GM19324 (cell line): Measurements from ENCODE around the gene TNPO3.
"Not testable (repeated sequence)": the region's sequence is repeated elsewhere in the genome, so short reads cannot be mapped to it uniquely, and the experiment has no call there.

ENCODE experiments used
- ATAC-seq: cut with Tn5 transposase; IDR thresholded peaks from one replicate; pipeline ENCODE4 v1.9.1; 2021; ENCODE audit warnings: mild to moderate bottlenecking, moderate library complexity; ENCODE audit not compliant: unreplicated experiment, low FRiP score

TNPO3 gene

DNA sequence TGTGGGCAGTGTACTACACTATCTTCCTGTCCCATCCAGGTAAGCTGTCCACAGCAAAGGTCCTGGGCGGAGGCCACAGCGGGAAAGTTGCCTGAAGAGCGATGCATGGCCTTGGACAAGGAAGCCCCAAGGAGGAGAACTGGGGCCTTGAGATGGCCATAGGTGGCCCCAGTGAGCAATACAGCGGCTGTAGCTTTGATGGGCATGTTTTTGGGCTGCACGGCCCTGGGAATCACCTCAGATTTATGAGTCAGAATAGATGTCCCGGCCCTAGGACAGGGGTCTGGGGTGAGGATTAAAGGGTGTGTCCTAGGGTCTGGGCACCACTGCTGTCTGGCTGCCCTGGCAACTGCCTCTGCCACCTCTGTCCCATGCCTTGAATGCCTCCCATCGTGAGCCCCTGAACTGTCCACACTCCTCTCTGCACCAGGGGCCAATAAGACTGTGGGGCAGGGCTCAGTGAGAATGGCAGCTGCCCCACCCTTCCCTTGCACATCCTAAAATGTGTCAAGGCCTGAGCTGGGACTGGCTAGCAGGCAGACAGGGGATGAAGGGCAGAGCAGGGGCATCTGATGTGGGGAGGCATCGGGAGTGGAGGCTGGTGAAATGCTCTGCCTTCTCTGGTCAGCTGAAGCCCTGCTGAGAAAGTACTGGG is 126.6 kb downstream of the TNPO3 start:
- no peak for ATAC-seq

DNA sequence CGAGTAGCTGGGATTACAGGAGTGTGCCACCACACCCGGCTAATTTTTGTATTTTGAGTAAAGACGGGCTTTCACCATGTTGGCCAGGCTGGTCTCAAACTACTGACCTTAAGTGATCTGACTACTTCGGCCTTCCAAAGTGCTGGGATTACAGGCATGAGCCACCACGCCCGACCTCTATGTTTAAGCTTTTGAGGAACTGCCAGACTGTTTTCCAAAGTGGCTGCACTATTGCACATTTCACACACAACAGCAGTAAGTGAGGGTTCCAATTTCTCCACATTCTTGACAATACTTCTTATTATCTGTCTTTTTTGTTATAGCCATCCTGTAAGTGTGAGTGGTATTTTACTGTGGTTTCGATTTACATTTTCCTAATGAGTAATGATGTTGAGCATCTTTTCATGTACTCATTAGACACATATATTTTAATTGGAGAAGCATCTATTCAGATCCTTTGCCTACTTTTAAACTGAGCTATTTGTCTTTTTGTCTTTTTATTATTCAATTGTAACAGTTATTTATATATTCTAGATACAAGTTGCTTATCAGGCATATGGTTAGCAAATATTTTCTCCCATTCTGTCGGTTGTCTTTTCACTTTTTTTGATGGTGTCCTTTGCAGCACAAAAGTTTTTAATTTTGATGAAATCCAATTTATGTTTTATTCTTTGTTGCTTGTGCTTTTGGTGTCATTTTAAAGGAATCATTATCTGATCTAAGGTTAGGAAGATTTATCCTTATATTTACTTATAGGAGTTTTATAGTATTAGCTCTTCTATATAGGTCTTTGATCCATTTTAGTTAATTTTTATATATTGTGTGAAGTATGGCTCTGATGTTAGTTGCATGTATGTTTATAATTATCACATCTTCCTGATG is 130.0 kb downstream of the TNPO3 start:
- ATAC-seq: no peak

DNA sequence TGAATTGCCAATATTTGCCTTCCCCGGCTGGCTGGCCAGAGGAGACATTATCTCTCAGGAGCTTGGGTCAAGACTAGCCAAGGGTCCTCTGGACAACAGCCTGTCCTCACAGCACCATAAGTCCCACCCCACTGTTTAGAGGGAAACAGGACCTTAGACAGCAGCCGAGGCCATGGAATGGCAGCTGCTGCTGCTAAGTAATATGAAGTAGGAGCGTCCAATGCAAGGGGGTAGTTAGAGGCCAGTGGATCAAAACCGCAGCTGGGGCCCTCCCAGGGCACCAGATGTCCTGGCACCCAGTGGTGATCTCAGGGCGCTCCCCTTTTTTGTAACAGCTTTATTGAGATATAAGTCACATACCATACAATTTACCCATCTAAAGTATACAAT is 131.5 kb downstream of the TNPO3 start:
- ATAC-seq: no peak

DNA sequence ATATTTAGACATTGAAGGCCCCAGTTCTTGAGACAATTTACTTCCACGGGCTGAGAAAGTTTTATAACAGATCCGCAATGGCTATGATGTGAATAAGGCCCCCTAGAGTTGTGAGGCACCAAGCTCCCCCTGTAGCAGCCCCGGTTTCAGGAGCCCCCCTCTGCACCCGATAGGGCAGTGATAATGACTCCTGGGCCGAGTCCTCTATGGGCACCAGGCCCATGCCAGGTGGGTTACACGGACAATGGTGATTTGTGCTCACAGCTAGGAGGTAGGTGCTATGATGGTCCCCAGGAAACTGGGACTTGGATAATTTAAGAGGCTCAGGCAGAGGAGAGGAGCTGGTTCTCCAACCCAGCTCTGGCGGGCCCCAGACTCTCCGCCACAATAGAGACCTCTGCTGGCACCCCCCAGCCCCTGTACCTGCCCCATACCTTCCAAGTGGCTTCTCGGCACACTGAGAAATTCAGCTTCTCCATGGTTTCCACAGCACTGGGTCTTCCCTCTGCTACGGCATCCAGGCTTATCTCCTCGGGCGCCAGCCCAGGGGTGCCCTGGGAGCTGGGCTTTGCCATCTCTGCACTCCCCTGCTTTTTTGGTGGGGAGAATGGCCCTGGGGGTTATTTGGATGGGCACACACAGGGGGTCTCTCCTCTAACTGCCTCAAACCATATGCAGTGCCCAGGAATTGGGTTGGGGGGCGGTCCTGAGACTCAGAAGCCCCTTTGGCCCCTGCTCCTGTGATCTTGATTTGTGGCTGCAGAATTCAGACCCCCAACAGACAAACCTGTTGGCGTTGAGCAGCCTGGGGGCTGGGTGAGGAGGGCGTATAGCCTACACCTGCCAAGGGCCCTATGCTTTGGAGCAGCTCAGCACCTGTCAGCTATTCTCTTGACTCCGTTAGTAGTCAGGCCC is 132.2 kb downstream of the TNPO3 start:
- no peak for ATAC-seq

DNA sequence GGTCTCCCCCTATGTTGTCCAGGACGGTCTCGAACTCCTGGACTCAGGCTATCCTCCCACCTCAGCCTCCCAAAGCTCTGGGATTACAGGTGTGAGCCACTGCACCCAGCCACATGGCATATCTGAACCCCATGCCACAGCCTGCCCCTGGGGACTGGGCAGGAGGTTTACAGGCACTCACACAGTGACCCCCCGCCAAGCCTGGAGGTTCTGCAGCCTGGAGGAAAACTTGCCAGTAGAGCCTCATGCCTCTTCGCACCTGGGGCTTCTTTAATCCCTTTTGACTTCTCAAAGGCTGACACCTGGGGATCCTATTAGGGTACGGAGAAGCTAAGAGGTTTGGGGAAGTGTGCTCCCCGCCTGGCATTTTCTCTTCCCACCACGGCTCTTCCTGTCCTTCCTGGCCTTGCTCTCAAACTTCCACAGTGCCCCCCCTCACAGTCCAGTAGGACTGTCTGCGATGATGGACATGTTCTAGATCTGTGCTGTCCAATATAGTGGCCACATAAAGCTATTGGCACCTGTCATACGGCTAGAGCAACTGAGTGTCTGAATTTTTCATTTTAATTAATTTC is 133.0 kb downstream of the TNPO3 start:
- no peak for ATAC-seq

DNA sequence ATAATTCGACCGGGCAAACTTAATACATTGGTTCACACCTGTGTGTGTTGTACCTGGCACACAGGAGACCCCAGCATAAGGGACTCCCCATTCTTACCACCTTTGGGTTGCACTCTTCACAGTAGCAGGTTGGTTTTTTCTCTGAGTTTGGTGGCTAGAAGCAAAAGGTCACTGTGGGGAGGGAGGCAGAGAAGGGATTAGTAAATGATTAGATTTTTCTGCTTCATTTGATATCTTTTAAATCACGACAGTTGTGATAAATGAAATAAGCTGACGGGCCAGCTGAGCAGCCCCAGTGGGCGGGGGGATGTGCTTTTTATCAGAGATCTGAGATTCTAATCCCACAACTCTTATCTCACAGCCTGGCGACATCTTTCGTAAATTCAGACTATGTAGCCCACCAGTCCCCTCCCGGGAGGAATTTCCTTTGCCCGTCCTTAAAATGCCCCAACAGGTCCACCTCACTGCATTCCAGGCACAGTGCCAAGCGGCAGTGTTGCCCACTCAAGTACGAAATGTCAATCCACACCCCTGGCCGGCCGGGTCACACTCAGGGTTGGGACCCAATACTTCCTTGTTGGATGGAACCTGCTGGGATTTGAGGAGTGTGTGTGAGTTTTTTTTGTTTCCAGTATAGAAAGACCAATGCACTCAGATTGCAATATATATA is 133.9 kb downstream of the TNPO3 start:
- no peak for ATAC-seq

DNA sequence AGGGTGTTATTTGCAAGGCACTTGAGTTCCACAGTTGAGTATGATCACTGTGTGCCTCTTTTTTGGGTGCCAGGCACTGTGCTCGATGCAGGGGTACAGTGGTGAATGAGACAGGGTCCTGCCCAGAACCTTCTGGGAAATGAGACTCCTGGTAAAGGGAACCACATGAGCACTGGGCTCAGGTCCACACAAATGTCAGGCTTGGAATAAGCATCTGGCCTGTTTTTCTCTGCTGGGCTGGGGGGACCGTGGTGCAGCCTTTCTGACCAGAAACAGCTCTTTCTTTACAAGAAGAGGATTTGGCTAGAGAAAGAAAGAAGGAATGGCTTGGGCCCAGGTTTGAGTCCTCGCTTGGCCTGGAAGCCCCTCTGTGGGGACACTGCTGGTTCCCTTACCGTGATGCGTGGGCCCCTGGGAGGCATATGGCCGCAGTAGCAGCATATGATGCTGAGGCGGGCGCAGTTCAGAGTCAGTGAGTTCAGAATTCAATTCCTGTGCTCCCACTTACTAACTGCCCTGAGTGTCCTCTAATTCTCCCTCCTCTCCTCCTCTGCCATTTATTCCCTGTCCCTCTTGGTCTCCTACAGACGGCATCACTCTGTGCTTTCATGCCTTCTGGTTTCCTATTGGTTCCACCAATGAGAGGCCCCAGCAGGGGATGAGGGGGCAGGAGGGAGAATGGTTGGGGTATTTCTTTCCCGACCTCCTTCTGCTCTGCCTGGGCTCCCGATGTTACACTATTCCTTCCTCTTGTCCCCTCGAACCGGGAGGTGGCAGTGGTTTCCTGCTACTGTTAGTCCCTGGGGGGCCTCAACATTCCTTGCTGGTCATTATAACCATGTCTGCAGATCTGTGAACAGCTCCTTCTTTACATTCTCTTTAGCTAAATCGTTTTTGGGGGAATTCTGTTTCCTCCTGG is 134.8 kb downstream of the TNPO3 start:
- ATAC-seq: no peak

DNA sequence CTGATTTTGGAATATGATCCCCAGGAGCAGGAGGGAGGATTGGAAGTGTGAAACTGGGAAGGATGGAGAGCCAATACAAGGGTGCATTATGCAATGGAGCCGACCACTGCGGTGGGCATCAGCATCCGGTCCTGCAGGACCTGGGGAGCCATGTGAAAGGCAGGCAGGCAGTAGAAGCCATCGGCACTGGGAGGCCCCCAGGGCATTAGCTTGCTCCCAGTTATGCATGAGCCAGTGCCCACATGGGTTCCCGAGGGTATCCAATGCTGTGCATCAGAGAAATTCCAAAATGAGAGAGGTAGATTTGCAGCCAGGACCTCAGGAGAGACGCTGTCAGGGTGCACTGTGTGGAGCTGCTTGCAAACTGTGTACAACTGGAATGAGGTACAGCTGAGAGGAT is 135.7 kb downstream of the TNPO3 start:
- no peak for ATAC-seq

DNA sequence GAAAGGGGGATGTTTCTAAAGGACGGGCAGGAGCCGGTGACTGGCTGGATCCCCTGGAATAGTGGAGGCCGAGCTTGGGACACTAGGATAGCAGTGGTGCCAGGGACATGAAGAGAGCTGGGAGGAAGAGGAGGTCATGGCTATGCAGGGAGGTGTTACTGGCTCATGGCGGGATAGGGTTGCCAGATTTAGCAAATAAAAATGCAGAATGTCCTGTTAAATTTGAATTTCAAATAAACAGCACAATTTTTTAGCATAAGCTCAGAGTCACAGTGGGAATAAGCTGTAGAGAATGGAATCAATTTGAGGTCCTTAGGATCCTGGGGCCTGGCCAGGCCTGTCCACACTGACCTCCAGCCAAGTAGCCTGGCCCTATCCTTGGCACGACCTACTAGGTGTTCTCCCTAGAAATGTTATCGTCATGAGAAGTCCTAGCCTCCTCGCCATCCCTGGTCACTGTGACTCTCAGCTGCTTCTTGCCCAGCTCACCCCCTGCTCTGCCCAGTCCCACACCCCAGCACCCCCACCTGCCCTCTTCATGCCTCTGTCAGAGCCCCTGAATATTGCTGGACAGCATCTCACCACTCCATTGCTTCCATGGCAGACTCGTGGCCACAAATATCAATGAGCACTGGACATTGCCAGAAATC is 136.8 kb downstream of the TNPO3 start:
- ATAC-seq: no peak

DNA sequence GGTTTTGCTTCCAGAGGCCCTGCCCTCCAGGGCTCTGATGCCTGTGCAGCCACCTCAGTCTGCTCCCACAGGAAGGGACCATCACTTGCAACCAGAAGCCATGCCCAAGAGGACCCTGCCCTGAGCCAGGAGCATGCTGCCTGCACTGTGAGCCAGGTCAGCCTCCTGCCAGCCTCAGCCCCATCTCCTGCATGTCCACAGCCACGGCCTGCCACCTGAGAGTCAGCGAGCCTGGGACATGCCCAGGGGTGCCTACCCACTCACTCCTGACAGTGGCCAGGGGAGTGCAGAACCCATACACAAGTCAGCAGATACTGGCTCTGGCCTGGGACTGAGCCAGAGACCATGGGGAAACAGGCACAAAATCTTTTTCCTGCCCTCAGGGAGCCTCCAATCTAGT is 137.8 kb downstream of the TNPO3 start:
- ATAC-seq: no peak

DNA sequence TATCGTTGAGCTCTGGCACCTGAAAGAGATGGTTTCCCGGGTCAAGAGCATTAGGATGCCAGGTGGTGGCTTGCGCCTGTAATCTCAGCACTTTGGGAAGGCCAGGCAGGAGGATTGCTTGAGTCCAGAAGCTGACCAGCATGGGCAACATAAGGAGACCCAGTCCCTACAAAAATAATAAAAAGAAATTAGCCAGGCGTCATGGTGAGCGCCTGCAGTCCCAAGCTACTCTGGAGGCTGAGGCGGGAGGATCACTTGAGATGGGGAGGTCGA is 138.3 kb downstream of the TNPO3 start:
- no peak for ATAC-seq

DNA sequence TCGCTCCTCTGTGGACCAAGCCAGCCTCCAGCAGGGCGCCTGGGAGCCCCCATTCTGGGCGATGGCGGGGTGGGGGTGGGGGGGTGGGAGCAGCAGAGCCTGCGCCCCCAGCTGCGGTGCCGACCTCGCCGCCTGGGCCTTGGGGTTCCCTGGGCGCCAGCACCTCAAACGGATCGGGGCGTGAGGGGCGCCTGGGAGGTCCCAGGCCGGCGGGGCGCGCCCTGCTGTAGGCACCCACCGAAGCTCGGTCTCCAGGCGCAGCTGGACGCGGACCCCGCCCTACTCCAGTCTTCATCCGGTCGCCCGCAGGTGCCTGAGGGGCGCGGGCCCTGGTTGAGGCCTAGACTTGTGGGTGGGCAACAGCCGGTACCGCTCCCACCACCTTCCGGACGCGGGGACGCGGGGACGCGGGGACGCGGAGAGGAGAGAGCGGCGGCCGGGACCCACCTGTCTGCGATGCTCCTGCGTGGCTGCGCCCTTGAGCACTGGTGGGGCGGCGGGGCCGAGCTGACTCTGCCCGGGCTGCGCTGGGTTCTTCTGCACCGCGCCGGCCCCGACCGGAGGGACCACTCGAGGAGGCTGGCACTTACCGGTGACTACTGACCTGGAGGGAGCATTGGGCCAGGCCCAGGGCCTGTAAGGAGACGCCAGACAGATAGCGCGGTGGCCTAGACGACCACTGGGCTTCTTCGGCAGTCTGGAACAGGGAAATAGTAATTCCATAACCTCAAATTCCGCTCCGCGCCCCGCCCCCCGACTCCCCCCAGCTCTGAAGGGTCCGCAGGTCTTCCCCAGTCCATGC is 138.9 kb downstream of the TNPO3 start:
- ATAC-seq: no peak

DNA sequence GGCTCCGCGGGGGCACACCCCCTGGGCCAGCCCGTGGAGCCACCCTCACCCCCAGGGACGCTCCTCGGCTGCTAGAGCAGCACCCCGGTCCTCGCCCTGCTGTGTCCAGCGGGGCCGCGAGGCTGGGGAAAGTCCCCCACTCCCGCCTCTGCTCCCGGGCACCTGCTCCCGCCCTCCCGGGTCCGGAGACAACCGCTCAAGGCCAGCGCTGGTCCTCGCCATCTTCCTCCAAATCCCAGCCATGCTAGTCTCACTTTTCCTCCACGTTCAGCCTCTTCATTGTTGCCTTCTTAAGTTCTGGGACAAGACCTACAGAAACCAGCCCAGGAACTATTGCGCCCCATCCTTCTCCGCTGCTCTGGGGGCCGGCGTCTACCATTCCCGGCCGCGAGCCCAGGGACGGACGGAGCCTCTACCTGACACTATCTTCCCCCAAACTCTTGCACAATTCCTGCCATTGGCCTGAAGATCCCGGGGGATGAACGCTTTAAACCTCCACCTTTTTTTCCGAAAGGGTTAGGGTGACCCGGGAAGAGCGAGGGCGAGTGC is 139.6 kb downstream of the TNPO3 start:
- no peak for ATAC-seq

DNA sequence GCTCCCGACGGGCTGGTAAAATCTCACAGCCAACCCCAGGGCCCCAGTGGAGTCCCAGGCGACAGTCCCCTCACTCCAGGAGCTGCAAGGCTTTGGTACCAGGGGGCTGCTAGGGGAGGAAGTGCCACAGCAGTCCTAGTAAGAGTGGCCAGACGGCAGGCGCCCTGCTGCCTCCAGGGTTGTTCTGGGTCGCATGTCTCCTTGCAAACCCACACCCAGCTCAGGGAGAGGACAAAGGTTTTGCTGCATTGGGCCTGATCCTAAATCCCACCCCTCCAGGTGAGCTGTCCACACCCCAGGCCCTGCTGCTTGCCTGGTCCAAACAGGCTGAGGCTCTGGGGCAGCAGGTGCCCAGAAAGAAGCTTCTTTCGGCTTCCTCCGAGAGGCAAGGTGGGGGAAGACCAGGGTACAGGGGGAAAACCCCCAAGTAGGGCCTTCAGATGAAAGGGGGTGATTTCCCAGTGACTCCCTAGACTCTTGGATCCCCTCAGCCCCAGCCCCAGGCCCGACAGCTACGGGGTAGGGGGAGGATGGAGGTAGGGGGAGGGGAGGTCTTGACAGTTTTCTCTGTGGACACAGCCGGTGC is 140.3 kb downstream of the TNPO3 start:
- ATAC-seq: no peak

DNA sequence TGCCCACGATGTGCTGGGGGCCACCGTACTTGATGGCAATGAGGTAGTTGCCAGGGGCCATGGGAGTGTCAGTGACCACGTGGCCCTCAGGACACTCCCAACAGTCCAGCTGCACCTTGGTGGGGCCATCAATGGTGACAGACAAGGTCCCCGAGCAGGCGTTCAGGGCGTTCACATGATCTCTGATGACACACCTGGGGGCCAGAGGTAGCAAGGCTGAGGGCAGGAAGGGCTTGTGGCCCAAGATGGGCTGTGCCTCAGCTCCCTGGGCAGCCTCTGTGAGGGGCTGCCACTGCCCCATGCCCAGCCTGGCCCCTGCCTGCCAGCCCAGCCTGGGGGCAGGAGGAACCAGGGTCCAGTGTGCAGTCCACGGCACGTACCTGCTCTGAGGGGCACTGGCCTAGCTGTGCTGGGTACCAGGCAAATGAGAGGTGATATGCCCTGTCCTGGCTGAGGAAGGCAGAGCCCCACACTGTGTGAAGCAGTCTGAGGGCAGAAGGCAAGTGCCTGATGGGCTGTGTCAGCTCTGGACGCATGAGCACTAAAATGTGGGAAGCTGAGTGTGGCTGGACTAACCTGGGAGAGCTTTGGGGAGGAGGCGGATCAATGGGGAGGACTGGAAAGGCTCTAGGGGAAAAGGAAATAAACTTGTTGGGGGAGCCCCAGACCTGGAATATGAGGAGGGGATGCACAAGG is 140.9 kb downstream of the TNPO3 start:
- ATAC-seq: no peak

DNA sequence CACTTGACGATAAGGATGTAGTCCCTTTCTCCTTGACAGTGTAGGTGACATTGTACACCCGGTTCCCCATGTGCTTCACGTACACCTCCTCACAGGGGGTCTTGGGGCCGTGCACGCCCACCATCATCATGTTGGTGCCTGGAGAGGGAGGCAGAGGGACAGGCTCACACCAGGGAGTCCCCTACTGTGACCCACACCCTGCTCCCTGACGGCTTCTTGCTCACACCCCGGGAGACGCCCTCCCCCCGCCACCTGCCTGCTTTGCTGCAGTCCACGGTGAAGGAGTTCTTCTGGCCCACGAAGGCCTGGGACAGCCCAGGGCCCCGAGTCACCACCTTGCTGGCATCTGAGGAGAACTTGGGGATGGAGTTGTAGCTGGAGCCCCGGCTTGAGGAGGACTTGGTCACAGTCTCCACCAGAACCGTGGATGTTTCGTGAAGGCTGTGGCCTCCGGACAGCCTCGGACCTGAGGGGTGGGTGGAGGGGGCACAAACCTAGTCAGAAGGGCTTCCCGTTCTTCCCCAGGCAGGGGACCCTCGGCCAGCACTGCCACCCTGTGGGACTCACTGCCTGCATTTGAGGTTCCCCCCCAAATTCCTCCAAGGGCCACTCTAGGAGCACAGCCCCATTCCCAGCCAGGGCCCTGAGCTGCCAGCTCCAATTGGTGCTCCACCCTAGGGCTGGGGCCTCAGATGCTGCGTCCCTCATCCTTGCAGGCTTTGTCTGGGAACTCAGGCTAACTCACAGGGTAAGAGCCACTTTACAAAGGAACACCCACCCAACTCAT is 142.0 kb downstream of the TNPO3 start:
- not testable (repeated sequence) for ATAC-seq
